Effector memory CD4-positive, alpha-beta T cell (primary cell): ENCODE data around the gene LAMP1.
"Not testable (repeated sequence)": the region's sequence is repeated elsewhere in the genome, so short reads cannot be mapped to it uniquely, and the experiment has no call there.

Source experiments
- DNase-seq, 3 donors: peaks; one replicate each; pipeline ENCODE4 v3.0.0-alpha.2; 2020
- H3K27ac ChIP-seq: 2 replicates; pipeline ENCODE4 v1.7.0; 2013; ENCODE audit warnings: mild to moderate bottlenecking, low read length, moderate library complexity; ENCODE audit not compliant: insufficient read depth, poor library complexity, severe bottlenecking
- H3K27me3 ChIP-seq: replicated peaks from 2 replicates; pipeline ENCODE4 v1.7.0; 2013; ENCODE audit warnings: mild to moderate bottlenecking, low read length; ENCODE audit not compliant: insufficient read depth, control insufficient read depth, poor library complexity, severe bottlenecking
- H3K36me3 ChIP-seq: 2 replicates; pipeline ENCODE4 v1.7.0; 2013; ENCODE audit warnings: mild to moderate bottlenecking, low read length, moderate library complexity; ENCODE audit not compliant: control insufficient read depth, insufficient read depth
- H3K4me1 ChIP-seq: 2 replicates; pipeline ENCODE4 v1.7.0; 2013; ENCODE audit warnings: low read length, mild to moderate bottlenecking; ENCODE audit not compliant: control insufficient read depth, insufficient read depth, poor library complexity, severe bottlenecking
- H3K4me3 ChIP-seq: 2 replicates; pipeline ENCODE4 v1.7.0; 2013; ENCODE audit warnings: low read length, low read depth, mild to moderate bottlenecking; ENCODE audit not compliant: insufficient read depth, poor library complexity, severe bottlenecking
- H3K9me3 ChIP-seq: 2 replicates; pipeline ENCODE4 v1.7.0; 2013; ENCODE audit warnings: mild to moderate bottlenecking, low read length, moderate library complexity; ENCODE audit not compliant: control insufficient read depth

LAMP1 gene

GRCh38 chr13:113295776-113296175 lies 1.3 kb upstream of the LAMP1 start:
- Histone ChIP-seq H3K4me1 (peaks cover 25% of the 10 kb centered on the region), H3K36me3 (no peaks in the 10 kb centered on the region), H3K27me3 (peaks cover 4% of the 10 kb centered on the region), H3K9me3 (no peaks in the 10 kb centered on the region), H3K4me3 (no peak overlapping the region), H3K27ac (no peak overlapping the region)
- DNase-seq = no peak

GRCh38 chr13:113297370-113298042 lies 467 bp downstream of the LAMP1 start:
- no peaks in the 10 kb centered on the region for H3K9me3 ChIP-seq
- no peaks in the 10 kb centered on the region for H3K36me3 ChIP-seq
- DNase-seq = peak; percentile 50 to 57 (median 56)
- H3K27ac ChIP-seq = peak overlapping the region; percentile 87
- no peaks in the 10 kb centered on the region for H3K27me3 ChIP-seq
- peaks cover 18% of the 10 kb centered on the region for H3K4me1 ChIP-seq
- H3K4me3 ChIP-seq = peak overlapping the region; percentile 67

GRCh38 chr13:113298043-113298945 lies 1.3 kb downstream of the LAMP1 start:
- no peak for DNase-seq
- peaks cover 15% of the 10 kb centered on the region for H3K4me1 ChIP-seq
- no peaks in the 10 kb centered on the region for H3K9me3 ChIP-seq
- peak overlapping the region; percentile 87 for H3K27ac ChIP-seq
- no peaks in the 10 kb centered on the region for H3K27me3 ChIP-seq
- H3K4me3 ChIP-seq = peak overlapping the region; percentile 67
- peaks cover 3% of the 10 kb centered on the region for H3K36me3 ChIP-seq

- peaks cover 15% of the 10 kb centered on the region for H3K4me1 ChIP-seq
- H3K27ac ChIP-seq = no peak overlapping the region
- no peaks in the 10 kb centered on the region for H3K27me3 ChIP-seq
- no peaks in the 10 kb centered on the region for H3K9me3 ChIP-seq
- H3K4me3 ChIP-seq = no peak overlapping the region
- no peak for DNase-seq
- peaks cover 3% of the 10 kb centered on the region for H3K36me3 ChIP-seq
These were observed 2.9 kb downstream of the LAMP1 start for GRCh38 chr13:113299951-113300350.

- H3K9me3 ChIP-seq = no peaks in the 10 kb centered on the region
- peaks cover 4% of the 10 kb centered on the region for H3K4me1 ChIP-seq
- H3K36me3 ChIP-seq = peaks cover 3% of the 10 kb centered on the region
- DNase-seq = no peak
- no peaks in the 10 kb centered on the region for H3K27me3 ChIP-seq
- no peak overlapping the region for H3K27ac ChIP-seq
- no peak overlapping the region for H3K4me3 ChIP-seq
These were observed 5.9 kb downstream of the LAMP1 start for GRCh38 chr13:113302986-113303385.

GRCh38 chr13:113304121-113304520 lies 7.1 kb downstream of the LAMP1 start:
- DNase-seq = no peak
- H3K27ac ChIP-seq = no peak overlapping the region

GRCh38 chr13:113305208-113305607 lies 8.2 kb downstream of the LAMP1 start:
- no peaks in the 10 kb centered on the region for H3K4me1 ChIP-seq
- H3K36me3 ChIP-seq = peaks cover 13% of the 10 kb centered on the region
- H3K27me3 ChIP-seq = no peaks in the 10 kb centered on the region
- no peak for DNase-seq
- H3K4me3 ChIP-seq = no peak overlapping the region
- H3K9me3 ChIP-seq = no peaks in the 10 kb centered on the region
- H3K27ac ChIP-seq = no peak overlapping the region

More at GRCh38 chr13:113304121-113304520, 7.1 kb downstream of the LAMP1 start:
- H3K4me1 ChIP-seq = no peaks in the 10 kb centered on the region
- peaks cover 3% of the 10 kb centered on the region for H3K36me3 ChIP-seq
- no peaks in the 10 kb centered on the region for H3K27me3 ChIP-seq
- H3K4me3 ChIP-seq = no peak overlapping the region
- H3K9me3 ChIP-seq = no peaks in the 10 kb centered on the region

- DNase-seq = no peak
- H3K36me3 ChIP-seq = peaks cover 36% of the 10 kb centered on the region
- no peaks in the 10 kb centered on the region for H3K4me1 ChIP-seq
- H3K27me3 ChIP-seq = no peaks in the 10 kb centered on the region
- H3K4me3 ChIP-seq = no peak overlapping the region
- H3K9me3 ChIP-seq = no peaks in the 10 kb centered on the region
- no peak overlapping the region for H3K27ac ChIP-seq
These were observed 10.5 kb downstream of the LAMP1 start for GRCh38 chr13:113307491-113307890.

- H3K27ac ChIP-seq = no peak overlapping the region
- peaks cover 39% of the 10 kb centered on the region for H3K36me3 ChIP-seq
- no peaks in the 10 kb centered on the region for H3K4me1 ChIP-seq
- H3K9me3 ChIP-seq = no peaks in the 10 kb centered on the region
- no peaks in the 10 kb centered on the region for H3K27me3 ChIP-seq
- no peak for DNase-seq
- no peak overlapping the region for H3K4me3 ChIP-seq
These were observed 12.4 kb downstream of the LAMP1 start for GRCh38 chr13:113309473-113309872.

GRCh38 chr13:113314112-113314511 lies 17.1 kb downstream of the LAMP1 start:
- H3K36me3 ChIP-seq = peaks cover 67% of the 10 kb centered on the region
- not testable (repeated sequence) for DNase-seq, H3K9me3 ChIP-seq, H3K27ac ChIP-seq, H3K4me3 ChIP-seq, H3K27me3 ChIP-seq, H3K4me1 ChIP-seq
